Measurements from ENCODE around the gene ACSL1.

DNA sequence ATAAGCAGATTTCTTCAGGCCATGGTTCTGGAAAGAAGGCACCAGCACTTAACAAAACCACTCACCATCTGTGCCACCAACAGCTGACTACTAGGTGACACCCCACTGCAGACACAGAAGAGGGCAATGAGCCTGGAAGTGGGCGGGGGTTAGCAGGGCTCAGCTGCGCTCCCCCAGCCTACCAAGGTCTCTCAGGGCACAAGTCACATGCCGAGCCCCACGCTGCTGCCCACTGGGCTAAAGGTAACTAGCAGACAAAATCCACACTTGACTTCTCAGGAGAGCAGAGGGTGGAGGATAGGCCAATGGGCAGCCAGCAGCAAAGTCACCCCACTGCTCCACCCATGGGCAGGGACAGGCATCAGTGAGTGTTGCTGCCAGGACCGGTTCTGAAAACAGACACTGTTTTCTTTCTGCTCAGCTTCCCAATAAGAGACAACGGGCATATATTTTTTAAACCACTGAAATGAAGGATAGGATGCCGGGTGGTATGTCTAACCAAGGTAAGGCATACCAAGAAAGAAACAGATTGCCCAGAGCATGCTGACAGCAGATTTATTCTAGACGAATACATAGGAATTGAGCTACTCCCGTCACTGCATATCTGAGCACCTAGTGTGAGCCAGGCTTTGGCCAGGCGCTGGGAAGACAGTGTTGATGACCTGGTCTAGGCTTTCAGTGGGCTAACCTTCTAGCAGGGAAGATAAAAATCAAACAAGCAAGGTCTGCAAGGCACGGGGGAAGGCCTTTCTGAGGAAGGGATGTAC lies 20.1 kb downstream of the ACSL1 start:
- no peak for TF ChIP-seq ZNF354C (tag by site-specific recombination; IDR thresholded peaks at IDR 0.05; ENCODE audit: borderline replicate concordance, low read depth)
- no peak for TF ChIP-seq KLF16 (tag by site-specific recombination; IDR thresholded peaks at IDR 0.05)
- TF ChIP-seq, protein P1, sequence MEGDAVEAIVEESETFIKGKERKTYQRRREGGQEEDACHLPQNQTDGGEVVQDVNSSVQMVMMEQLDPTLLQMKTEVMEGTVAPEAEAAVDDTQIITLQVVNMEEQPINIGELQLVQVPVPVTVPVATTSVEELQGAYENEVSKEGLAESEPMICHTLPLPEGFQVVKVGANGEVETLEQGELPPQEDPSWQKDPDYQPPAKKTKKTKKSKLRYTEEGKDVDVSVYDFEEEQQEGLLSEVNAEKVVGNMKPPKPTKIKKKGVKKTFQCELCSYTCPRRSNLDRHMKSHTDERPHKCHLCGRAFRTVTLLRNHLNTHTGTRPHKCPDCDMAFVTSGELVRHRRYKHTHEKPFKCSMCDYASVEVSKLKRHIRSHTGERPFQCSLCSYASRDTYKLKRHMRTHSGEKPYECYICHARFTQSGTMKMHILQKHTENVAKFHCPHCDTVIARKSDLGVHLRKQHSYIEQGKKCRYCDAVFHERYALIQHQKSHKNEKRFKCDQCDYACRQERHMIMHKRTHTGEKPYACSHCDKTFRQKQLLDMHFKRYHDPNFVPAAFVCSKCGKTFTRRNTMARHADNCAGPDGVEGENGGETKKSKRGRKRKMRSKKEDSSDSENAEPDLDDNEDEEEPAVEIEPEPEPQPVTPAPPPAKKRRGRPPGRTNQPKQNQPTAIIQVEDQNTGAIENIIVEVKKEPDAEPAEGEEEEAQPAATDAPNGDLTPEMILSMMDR (tag by site-specific recombination; IDR thresholded peaks at IDR 0.05): no peak
- TF ChIP-seq ZNF221 (tag by site-specific recombination; IDR thresholded peaks at IDR 0.05; ENCODE audit: borderline replicate concordance): no peak
- no peak for TF ChIP-seq ZNF169 (tag by site-specific recombination; IDR thresholded peaks at IDR 0.05)
- TF ChIP-seq, protein P2, sequence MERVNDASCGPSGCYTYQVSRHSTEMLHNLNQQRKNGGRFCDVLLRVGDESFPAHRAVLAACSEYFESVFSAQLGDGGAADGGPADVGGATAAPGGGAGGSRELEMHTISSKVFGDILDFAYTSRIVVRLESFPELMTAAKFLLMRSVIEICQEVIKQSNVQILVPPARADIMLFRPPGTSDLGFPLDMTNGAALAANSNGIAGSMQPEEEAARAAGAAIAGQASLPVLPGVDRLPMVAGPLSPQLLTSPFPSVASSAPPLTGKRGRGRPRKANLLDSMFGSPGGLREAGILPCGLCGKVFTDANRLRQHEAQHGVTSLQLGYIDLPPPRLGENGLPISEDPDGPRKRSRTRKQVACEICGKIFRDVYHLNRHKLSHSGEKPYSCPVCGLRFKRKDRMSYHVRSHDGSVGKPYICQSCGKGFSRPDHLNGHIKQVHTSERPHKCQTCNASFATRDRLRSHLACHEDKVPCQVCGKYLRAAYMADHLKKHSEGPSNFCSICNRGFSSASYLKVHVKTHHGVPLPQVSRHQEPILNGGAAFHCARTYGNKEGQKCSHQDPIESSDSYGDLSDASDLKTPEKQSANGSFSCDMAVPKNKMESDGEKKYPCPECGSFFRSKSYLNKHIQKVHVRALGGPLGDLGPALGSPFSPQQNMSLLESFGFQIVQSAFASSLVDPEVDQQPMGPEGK (tag by site-specific recombination; IDR thresholded peaks at IDR 0.05): no peak
- TF ChIP-seq ZNF768 (tag by site-specific recombination; IDR thresholded peaks at IDR 0.05): no peak
- no peak for TF ChIP-seq ZNF560 (tag by site-specific recombination; IDR thresholded peaks at IDR 0.05; ENCODE audit: borderline replicate concordance)
- TF ChIP-seq ZBTB21 (tag by site-specific recombination; IDR thresholded peaks at IDR 0.05): no peak
- TF ChIP-seq ZNF202 (tag by site-specific recombination; IDR thresholded peaks at IDR 0.05; ENCODE audit: borderline replicate concordance): no peak

All from HEK293 (cell line).